K562 (cell line): ENCODE measurements around the gene ADCY1. TPM values are rescaled to one million over a fixed set of nuclear protein-coding genes. Genes with fewer than 3 reads are reported as not detected.

Source experiments
- ARNT ChIP-seq, 2 experiments: fragments of 450-650 bp; IDR thresholded peaks; 2 replicates each; pipeline ENCODE4 v1.6.1; 2016; ENCODE audit warnings: mild to moderate bottlenecking in 1 of 2
- CCNT2 ChIP-seq: IDR thresholded peaks from 2 replicates; pipeline ENCODE4 v1.6.1; 2011; ENCODE audit warnings: borderline replicate concordance, low read depth, mild to moderate bottlenecking, moderate library complexity, mixed read lengths, low read length; ENCODE audit not compliant: insufficient read length; ENCODE audit errors: extremely low read depth
- CHD4 ChIP-seq: fragments of 200-600 bp; sonication (generic); IDR thresholded peaks from 3 replicates; pipeline ENCODE4 v1.6.1; 2012; ENCODE audit warnings: low read depth, mild to moderate bottlenecking, mixed read lengths, low read length, inconsistent platforms; ENCODE audit not compliant: insufficient read depth, insufficient replicate concordance, poor library complexity, severe bottlenecking
- DNMT1 ChIP-seq: fragments of 450-650 bp; IDR thresholded peaks from 2 replicates; pipeline ENCODE4 v1.6.1; 2016; ENCODE audit warnings: antibody characterized with exemption, mild to moderate bottlenecking
- EHMT2 ChIP-seq: fragments of 450-650 bp; IDR thresholded peaks from 2 replicates; pipeline ENCODE4 v1.6.1; 2018; ENCODE audit warnings: antibody characterized with exemption
- MXI1 ChIP-seq: IDR thresholded peaks from 2 replicates; pipeline ENCODE4 v1.6.1; 2011; ENCODE audit warnings: low read depth, mild to moderate bottlenecking, improper control_type of control experiment, low read length
- NFATC3 ChIP-seq: fragments of 450-650 bp; IDR thresholded peaks from 2 replicates; pipeline ENCODE4 v1.6.1; 2017; ENCODE audit warnings: mild to moderate bottlenecking
- PCBP1 ChIP-seq: fragments of 200-400 bp; formaldehyde crosslinking; IDR thresholded peaks from 2 replicates; pipeline ENCODE4 v1.6.1; 2018; ENCODE audit warnings: mild to moderate bottlenecking, low read depth, low read length; ENCODE audit not compliant: poor library complexity, severe bottlenecking
- TRIM28 ChIP-seq: fragments of 450-650 bp; IDR thresholded peaks from 2 replicates; pipeline ENCODE4 v1.6.1; 2017
- ZNF639 ChIP-seq, 2 experiments: fragments of 200-800 bp in 1 of 2; sonication (Bioruptor generic) in 1 of 2; sonication (generic) in 1 of 2; formaldehyde crosslinking in 1 of 2; IDR thresholded peaks in 1 of 2; conservative IDR thresholded peaks in 1 of 2; 2 replicates each; pipeline versions ENCODE4 v1.5.0 to v1.6.1; 2016 to 2020; ENCODE audit warnings: missing compliant biosample characterization in 1 of 2, missing genetic modification characterization in 1 of 2, missing genetic modification reagents in 1 of 2
- ZNF699 ChIP-seq: fragments of 250-450 bp; sonication (Bioruptor Pico); IDR thresholded peaks from 2 replicates; pipeline ENCODE4 v1.8.0; 2021; ENCODE audit warnings: mild to moderate bottlenecking, moderate library complexity; ENCODE audit not compliant: insufficient replicate concordance
- polyA plus RNA-seq, 8 experiments: library from polyadenylated mRNA; depleted of rRNA in 4 of 8; stranded (reverse) in 5 of 8; unstranded in 3 of 8; fragments of >200 nt; fragmentation: Nextera tagmentation in 2 of 8; fragmentation: Illumina TruSeq in 1 of 8; extraction: Ambion mirVana in 2 of 8; extraction: Trizol in 1 of 8; gene quantifications; 2 replicates each; pipeline versions ENCODE4 v1.2.1 to v1.2.3, GENCODE V29; 2011 to 2014; ENCODE audit warnings: inconsistent platforms in 1 of 8, missing spikeins in 1 of 8
- total RNA-seq, 7 experiments: library from RNA; depleted of rRNA in 6 of 7; stranded (reverse); fragments of >200 nt in 6 of 7; fragmentation: Illumina TruSeq in 2 of 7; extraction: Trizol in 2 of 7; gene quantifications; 2 replicates each; pipeline versions ENCODE4 v1.2.1 to v1.2.3, GENCODE V29; 2011 to 2021; ENCODE audit warnings: low replicate concordance in 1 of 7
- TF ChIP-seq, protein P1 (sequence below): fragments of 450-650 bp; formaldehyde crosslinking; IDR thresholded peaks from 2 replicates; pipeline ENCODE4 v1.4.0; 2022; ENCODE audit warnings: missing genetic modification characterization

ADCY1 gene
- total and polyA plus RNA-seq, 9 of the 15 experiments (the other 6 are each of a cell fraction or from before 2014, with no cell fraction given): under 0.01 to 0.18 (median 0.10) TPM; not detected in 4

- TF ChIP-seq CHD4 (no peak), CCNT2 (no peak), MXI1 (no peak), TRIM28 (no peak), DNMT1 (no peak), ZNF699 (CRISPR knock-in tag) (no peak), ARNT (IDR thresholded peaks at IDR 0.05) (no peak), PCBP1 (no peak), EHMT2 (no peak), ZNF639 (CRISPR knock-in tag; conservative IDR thresholded peaks at IDR 0.05 in 1 of 2, IDR thresholded peaks at IDR 0.05 in 1 of 2) (no peak), NFATC3 (no peak)
- TF ChIP-seq, protein P1, sequence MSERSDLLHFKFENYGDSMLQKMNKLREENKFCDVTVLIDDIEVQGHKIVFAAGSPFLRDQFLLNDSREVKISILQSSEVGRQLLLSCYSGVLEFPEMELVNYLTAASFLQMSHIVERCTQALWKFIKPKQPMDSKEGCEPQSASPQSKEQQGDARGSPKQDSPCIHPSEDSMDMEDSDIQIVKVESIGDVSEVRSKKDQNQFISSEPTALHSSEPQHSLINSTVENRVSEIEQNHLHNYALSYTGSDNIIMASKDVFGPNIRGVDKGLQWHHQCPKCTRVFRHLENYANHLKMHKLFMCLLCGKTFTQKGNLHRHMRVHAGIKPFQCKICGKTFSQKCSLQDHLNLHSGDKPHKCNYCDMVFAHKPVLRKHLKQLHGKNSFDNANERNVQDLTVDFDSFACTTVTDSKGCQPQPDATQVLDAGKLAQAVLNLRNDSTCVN: no peak
These were observed 130.5 kb downstream of the ADCY1 start (continued) for GRCh38 chr7:45704683-45705016.
